Measurements from ENCODE around the gene LIPH.

LIPH gene

DNA sequence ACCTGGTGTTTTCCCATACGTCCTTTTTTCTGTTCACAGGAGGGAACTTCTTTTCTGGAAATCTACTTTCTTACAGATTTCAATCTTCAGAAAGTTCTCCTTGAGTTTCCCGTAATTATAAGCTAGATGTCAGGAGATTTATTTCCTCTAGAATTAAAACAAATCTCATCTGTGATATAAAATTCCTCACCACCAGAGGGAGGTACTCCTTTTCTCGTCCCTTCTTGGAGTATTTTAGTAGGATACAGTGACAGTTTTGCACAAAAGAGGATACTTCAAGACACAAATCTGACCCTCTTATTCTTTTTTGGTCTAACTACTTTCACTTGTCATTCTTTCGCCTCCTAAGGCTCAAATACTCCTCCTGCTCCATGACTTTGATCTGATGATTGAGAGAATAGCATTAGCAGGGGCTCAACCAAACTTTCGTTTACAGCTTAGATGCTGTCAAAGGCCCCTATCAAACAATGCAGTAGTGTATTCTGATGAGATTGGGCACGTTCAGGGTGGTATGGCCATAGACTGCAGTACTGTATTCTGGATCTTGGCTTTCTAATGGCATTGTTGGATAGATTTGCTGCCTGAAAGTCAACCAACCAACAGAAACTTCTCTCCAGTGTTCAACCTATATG, 91.6 kb downstream of the LIPH start:
- no peak overlapping the region for H3K27ac ChIP-seq (ENCODE audit: low read length)
- H3K4me2 ChIP-seq (ENCODE audit: low read length), result no peak overlapping the region
- H3K36me3 ChIP-seq (replicated peaks; ENCODE audit: low read depth, low read length), result no peaks in the 10 kb centered on the region

GRCh38 chr3:185460309-185460708, 92.1 kb downstream of the LIPH start:
- no peak for TF ChIP-seq CTCF (IDR thresholded peaks at IDR 0.05; ENCODE audit: low read depth, low read length)
- no peak for TF ChIP-seq EZH2phosphoT487 (IDR thresholded peaks at IDR 0.05; ENCODE audit: low read depth)
- no peak overlapping the region for H2AFZ ChIP-seq (ENCODE audit: low read depth, low read length)
- H3K9ac ChIP-seq (ENCODE audit: low read length), result no peak overlapping the region
- H3K36me3 ChIP-seq (replicated peaks; ENCODE audit: low read depth, low read length), result no peaks in the 10 kb centered on the region
- no peaks in the 10 kb centered on the region for H3K27me3 ChIP-seq (ENCODE audit: low read depth, low read length)
- H3K4me2 ChIP-seq (ENCODE audit: low read length), result no peak overlapping the region
- H3K4me1 ChIP-seq (ENCODE audit: low read length), result no peaks in the 10 kb centered on the region
- no peaks in the 10 kb centered on the region for H3K9me3 ChIP-seq (ENCODE audit: insufficient read depth, low read length)
- H3K79me2 ChIP-seq (ENCODE audit: low read length), result no peaks in the 10 kb centered on the region
- H3K27ac ChIP-seq (ENCODE audit: low read length), result no peak overlapping the region
- no peak overlapping the region for H3K4me3 ChIP-seq (ENCODE audit: low read length)
- no peaks in the 10 kb centered on the region for H4K20me1 ChIP-seq (ENCODE audit: insufficient read depth, low read length)

More for the DNA sequence above, 91.6 kb downstream of the LIPH start:
- Histone ChIP-seq H2AFZ (ENCODE audit: low read depth, low read length) (no peak overlapping the region), H4K20me1 (ENCODE audit: insufficient read depth, low read length) (no peaks in the 10 kb centered on the region), H3K9ac (ENCODE audit: low read length) (no peak overlapping the region), H3K4me1 (ENCODE audit: low read length) (peaks cover 4% of the 10 kb centered on the region), H3K27me3 (ENCODE audit: low read depth, low read length) (no peaks in the 10 kb centered on the region), H3K79me2 (ENCODE audit: low read length) (no peaks in the 10 kb centered on the region), H3K9me3 (ENCODE audit: insufficient read depth, low read length) (no peaks in the 10 kb centered on the region), H3K4me3 (ENCODE audit: low read length) (no peak overlapping the region)
- no peak for TF ChIP-seq EZH2phosphoT487 (IDR thresholded peaks at IDR 0.05; ENCODE audit: low read depth)
- TF ChIP-seq CTCF (IDR thresholded peaks at IDR 0.05; ENCODE audit: low read depth, low read length), result peak; percentile 55

- Histone ChIP-seq H2AFZ (ENCODE audit: low read depth, low read length) (no peak overlapping the region), H3K4me3 (ENCODE audit: low read length) (no peak overlapping the region), H3K4me1 (ENCODE audit: low read length) (no peaks in the 10 kb centered on the region), H3K27me3 (ENCODE audit: low read depth, low read length) (no peaks in the 10 kb centered on the region), H3K9ac (ENCODE audit: low read length) (no peak overlapping the region), H4K20me1 (ENCODE audit: insufficient read depth, low read length) (no peaks in the 10 kb centered on the region), H3K9me3 (ENCODE audit: insufficient read depth, low read length) (no peaks in the 10 kb centered on the region), H3K4me2 (ENCODE audit: low read length) (no peak overlapping the region), H3K36me3 (replicated peaks; ENCODE audit: low read depth, low read length) (no peaks in the 10 kb centered on the region), H3K79me2 (ENCODE audit: low read length) (no peaks in the 10 kb centered on the region), H3K27ac (ENCODE audit: low read length) (no peak overlapping the region)
- TF ChIP-seq CTCF (IDR thresholded peaks at IDR 0.05; ENCODE audit: low read depth, low read length), result no peak
- no peak for TF ChIP-seq EZH2phosphoT487 (IDR thresholded peaks at IDR 0.05; ENCODE audit: low read depth)
Measured at GRCh38 chr3:185457376-185457775, 95.0 kb downstream of the LIPH start.

All from OCI-LY3 (cell line).